ENCODE data around the gene GALNT12.

The GALNT12 gene

GRCh38 chr9:98880311-98881015, 73.0 kb downstream of the GALNT12 start:
- no peak for DNase-seq (ENCODE audit: low read depth)

GRCh38 chr9:98881356-98881755, 73.9 kb downstream of the GALNT12 start:
- no peak for DNase-seq (ENCODE audit: low read depth)

- no peak for DNase-seq (ENCODE audit: low read depth)
These were observed 74.5 kb downstream of the GALNT12 start for GRCh38 chr9:98881836-98882568.

- no peak for DNase-seq (ENCODE audit: low read depth)
These were observed 75.1 kb downstream of the GALNT12 start for GRCh38 chr9:98882569-98882923.

DNA sequence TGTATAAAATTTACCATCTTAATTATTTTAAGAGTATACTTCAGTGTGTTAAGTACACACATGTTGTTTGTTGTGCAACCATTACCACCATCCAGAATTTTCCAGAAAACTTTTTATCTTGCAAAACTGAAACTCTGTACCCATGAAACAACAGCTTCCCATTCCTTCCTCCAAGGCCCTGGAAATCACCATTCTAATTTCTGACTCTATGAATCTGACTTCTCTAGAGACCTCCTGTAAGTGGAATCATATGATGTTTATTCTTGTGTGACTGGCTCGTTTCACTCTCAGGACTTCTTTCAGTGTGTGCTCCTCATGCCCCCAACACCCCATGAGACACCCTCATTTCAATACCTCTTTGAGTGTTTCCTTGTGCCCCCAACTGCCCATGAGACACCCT, 75.8 kb downstream of the GALNT12 start:
- DNase-seq (ENCODE audit: low read depth), result no peak

GRCh38 chr9:98884849-98885248, 77.4 kb downstream of the GALNT12 start:
- DNase-seq (ENCODE audit: low read depth), result no peak

DNA sequence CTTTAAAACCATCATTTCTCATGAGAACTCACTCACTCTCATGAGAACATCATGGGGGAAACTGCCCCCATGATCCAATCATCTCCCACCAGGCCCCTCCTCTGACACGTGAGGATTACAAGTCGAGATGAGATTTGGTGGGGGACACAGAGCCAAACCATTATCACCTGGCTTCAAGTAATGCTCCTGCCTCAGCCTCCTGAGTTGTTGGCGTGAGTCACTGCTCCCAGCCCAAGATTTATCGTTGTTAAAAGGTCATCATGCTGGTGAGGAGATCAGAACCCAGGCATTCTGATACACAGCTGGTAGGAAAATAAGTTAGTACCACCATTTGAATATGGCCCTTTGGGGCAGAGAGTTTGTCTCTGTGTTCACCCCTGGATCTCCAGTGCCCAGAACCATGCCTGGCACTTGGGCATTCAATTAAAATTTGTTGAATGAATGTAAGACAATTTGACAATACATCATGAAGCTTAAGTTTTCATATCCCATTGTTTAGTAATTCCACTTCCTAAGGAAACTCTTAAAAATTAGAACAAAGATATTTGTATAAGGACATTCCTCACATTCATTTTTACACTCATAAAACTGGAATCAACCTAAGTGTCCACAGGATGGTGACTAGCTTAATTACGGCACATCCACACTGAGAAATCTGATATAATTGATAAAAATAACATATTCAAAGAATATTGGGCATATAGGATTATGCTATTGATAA, 78.3 kb downstream of the GALNT12 start:
- no peak for DNase-seq (ENCODE audit: low read depth)

DNA sequence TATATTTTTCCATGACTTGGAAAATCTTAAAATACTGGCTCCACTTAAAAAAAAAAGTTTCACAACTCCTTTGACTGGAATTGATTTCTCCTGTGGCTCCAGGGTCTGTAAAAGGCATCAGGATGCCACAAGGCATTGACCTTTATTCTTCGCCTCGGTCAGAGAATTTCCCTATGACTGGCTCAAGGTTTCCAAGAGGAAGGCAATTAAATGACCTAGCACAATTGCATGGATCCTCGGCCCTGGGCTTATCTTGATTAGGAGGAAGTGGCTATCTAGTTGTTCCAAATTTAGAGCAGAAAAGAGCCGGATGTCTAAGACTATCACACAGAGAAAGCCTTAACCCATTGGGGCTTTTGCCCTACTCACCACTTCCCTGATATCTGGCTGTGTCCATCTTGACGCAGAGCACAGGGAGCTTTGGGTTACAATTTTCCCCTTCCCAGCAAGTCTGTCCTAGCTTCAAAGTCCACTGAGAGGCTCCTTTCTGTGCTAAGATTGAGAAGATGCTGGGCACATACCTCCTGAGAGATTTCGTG, 79.3 kb downstream of the GALNT12 start:
- no peak for DNase-seq (ENCODE audit: low read depth)

- DNase-seq (ENCODE audit: low read depth), result no peak
These were observed 80.5 kb downstream of the GALNT12 start for GRCh38 chr9:98887918-98888510.

- DNase-seq (ENCODE audit: low read depth), result no peak
These were observed 81.4 kb downstream of the GALNT12 start for GRCh38 chr9:98888801-98889421.

GRCh38 chr9:98890256-98890655, 82.8 kb downstream of the GALNT12 start:
- DNase-seq (ENCODE audit: low read depth), result no peak

- DNase-seq (ENCODE audit: low read depth), result no peak
These were observed 84.8 kb downstream of the GALNT12 start for GRCh38 chr9:98892288-98892687.

DNA sequence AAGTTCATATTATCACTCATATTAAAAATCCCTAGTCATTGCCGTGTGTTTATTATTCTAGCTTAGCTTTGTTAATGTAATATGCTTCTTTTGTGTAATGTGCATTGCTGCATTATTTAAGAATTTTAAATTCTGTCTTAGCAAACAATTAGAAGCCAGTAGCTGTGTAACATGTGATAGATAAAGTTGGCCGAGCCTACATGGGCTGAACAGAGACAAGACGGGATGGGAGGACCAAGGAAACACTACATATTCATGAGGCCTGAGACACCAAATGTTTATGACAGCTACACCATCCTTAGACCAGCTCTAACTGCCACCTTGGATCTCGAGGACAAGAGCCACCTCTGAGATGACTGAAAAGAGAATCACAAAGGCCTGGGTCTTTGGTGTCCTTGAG, 85.2 kb downstream of the GALNT12 start:
- no peak for DNase-seq (ENCODE audit: low read depth)

GRCh38 chr9:98894171-98894570, 86.7 kb downstream of the GALNT12 start:
- DNase-seq (ENCODE audit: low read depth), result no peak

GRCh38 chr9:98894761-98895160, 87.3 kb downstream of the GALNT12 start:
- no peak for DNase-seq (ENCODE audit: low read depth)

- DNase-seq (ENCODE audit: low read depth), result no peak
These were observed 89.2 kb downstream of the GALNT12 start for GRCh38 chr9:98896632-98897031.

GRCh38 chr9:98897745-98898144, 90.3 kb downstream of the GALNT12 start:
- no peak for DNase-seq (ENCODE audit: low read depth)

GRCh38 chr9:98899408-98900056, 92.1 kb downstream of the GALNT12 start:
- DNase-seq (ENCODE audit: low read depth), result no peak

All from stimulated activated CD8-positive, alpha-beta memory T cell treated with anti-CD3 and anti-CD28 coated beads, Interleukin-12 subunit alpha, Interleukin-12 subunit beta, amount 100 ng/mL, for 4 hours (primary cell).